ENCODE measurements around the gene MRPL12. TPM values are rescaled to one million over a fixed set of nuclear protein-coding genes. Genes with fewer than 3 reads are reported as not detected.

MRPL12 gene
- total RNA-seq, 1 donor from 2014 or later: 57.7 TPM

DNA sequence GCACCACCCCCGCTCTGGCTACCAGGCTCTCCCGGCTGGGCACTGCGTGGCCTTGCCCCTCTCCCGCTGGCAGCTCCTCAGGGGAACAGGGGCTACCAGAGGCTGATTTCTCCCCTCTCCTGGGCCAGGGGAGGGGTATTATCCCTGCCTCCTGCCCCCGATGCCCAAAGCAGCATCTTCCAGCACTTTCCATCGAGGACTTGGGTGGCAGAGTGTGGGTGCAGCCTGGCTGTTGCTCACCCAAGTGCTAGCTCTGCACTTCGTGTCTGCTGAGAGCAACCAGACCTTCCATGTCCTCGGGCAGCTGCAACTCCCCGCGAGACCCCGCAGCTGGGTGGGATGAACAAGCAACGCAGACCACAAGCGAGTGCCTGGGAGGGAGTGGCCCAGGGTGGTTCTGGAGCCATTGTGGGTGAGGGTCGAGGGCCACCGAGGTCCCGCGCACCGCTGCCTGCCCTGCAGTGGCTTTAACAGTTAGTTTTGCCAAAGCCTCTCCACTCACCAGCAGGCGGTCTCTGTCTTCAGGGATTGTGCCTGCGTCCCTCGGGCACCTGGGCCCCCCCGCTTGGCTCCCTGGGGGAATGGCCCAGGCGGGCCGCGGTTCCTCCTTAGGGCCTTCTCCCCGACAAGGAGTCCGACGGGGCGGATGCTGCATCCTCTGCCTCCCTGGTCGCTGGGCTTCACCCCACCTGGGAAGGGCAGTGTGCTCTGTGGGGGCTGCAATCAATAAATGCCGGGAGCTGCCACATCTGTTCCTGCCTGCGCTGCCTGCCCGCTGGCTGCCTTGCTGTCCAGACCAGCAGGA lies 17.3 kb downstream of the MRPL12 start:
- Mint-ChIP-seq H3K36me3 (ENCODE audit: unreplicated experiment) (no peaks in the 10 kb centered on the region), H3K27ac (ENCODE audit: unreplicated experiment) (peak overlapping the region; percentile 43), H3K4me1 (ENCODE audit: low read depth, unreplicated experiment) (peaks cover 6% of the 10 kb centered on the region), H3K4me3 (ENCODE audit: unreplicated experiment) (peak overlapping the region; percentile 20), H3K9me3 (ENCODE audit: unreplicated experiment) (peaks cover 8% of the 10 kb centered on the region), H3K27me3 (ENCODE audit: unreplicated experiment) (peaks cover 5% of the 10 kb centered on the region)
- no peak for DNase-seq
- TF ChIP-seq, protein P1, sequence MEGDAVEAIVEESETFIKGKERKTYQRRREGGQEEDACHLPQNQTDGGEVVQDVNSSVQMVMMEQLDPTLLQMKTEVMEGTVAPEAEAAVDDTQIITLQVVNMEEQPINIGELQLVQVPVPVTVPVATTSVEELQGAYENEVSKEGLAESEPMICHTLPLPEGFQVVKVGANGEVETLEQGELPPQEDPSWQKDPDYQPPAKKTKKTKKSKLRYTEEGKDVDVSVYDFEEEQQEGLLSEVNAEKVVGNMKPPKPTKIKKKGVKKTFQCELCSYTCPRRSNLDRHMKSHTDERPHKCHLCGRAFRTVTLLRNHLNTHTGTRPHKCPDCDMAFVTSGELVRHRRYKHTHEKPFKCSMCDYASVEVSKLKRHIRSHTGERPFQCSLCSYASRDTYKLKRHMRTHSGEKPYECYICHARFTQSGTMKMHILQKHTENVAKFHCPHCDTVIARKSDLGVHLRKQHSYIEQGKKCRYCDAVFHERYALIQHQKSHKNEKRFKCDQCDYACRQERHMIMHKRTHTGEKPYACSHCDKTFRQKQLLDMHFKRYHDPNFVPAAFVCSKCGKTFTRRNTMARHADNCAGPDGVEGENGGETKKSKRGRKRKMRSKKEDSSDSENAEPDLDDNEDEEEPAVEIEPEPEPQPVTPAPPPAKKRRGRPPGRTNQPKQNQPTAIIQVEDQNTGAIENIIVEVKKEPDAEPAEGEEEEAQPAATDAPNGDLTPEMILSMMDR (IDR thresholded peaks at IDR 0.05; ENCODE audit: partially characterized antibody, unreplicated experiment): no peak

DNA sequence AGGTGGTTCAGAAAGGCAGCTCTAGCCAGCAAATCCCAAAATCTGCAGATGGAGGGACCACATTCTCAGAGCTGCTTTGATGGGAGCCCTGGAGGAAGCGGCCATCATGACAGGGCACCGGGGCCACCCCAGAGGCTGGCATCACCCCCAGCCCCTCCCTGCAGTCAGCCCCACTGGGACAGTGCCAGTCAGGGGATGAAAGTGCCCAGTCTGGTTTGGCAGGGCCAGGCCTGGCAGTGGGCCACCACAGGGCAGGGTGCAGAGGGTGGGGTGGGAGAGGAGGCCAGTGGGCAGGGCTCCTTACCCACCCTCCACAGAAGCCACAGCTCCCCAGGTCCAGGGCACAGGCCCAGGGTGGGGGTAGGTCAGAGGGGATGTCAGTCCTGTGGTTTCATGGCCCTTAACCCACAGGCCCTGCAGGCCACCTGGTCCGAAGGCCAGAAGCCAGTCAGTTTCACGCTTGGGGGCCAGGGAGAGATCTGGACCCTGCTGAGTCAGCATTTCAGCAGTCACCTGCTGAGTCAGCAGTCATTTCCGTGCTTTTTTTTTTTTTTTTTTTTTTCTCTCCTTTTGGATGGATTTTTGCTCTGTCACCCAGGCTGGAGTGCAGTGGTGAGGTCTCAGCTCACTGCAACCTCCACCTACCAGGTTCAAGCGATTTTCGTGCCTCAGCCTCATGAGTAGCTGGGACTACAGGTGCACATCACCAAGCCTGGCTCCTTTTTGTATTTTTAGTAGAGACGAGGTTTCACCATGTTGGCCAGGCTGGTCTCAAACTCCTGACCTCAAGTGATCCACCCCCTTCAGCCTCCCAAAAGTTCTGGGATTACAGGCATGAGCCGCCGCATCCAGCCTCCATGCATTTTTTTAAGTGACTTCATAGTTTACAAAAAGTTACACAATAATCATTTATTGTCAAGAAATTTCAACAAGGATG lies 19.3 kb downstream of the MRPL12 start:
- Mint-ChIP-seq H3K27me3 (ENCODE audit: unreplicated experiment) (peaks cover 7% of the 10 kb centered on the region), H3K27ac (ENCODE audit: unreplicated experiment) (no peak overlapping the region), H3K9me3 (ENCODE audit: unreplicated experiment) (peaks cover 8% of the 10 kb centered on the region), H3K4me3 (ENCODE audit: unreplicated experiment) (peak overlapping the region; percentile 25), H3K4me1 (ENCODE audit: low read depth, unreplicated experiment) (peaks cover 6% of the 10 kb centered on the region), H3K36me3 (ENCODE audit: unreplicated experiment) (no peaks in the 10 kb centered on the region)
- TF ChIP-seq, protein P1 (IDR thresholded peaks at IDR 0.05; ENCODE audit: partially characterized antibody, unreplicated experiment): no peak
- no peak for DNase-seq

DNA sequence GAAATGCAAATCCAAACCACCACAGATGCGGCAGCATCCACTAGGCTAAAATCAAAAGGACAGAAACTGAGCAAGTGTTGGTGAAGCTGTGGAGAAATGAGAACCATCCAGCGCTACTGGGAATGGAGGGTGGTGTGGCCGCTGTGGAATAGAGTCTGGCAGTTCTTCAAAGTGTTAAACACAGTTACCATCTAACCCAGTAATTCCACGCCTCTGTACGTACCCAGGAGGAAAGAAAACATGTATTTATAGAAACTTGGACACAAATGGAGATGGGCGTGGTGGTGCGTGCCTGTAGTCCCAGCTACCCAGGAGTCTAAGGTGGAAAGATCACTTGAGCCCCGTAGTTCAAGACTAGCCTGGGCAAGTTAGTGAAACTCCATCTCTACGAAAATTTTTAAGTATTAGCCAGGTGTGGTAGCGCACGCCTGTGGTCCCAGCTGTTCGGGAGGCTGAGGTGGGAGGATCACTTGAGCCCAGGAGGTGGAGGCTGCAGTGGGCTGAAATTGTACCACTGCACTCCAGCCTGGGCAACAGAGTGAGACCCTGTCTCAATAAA lies 20.6 kb downstream of the MRPL12 start:
- no peaks in the 10 kb centered on the region for H3K36me3 Mint-ChIP-seq (ENCODE audit: unreplicated experiment)
- DNase-seq: no peak
- peaks cover 6% of the 10 kb centered on the region for H3K4me1 Mint-ChIP-seq (ENCODE audit: low read depth, unreplicated experiment)
- TF ChIP-seq, protein P1 (IDR thresholded peaks at IDR 0.05; ENCODE audit: partially characterized antibody, unreplicated experiment): no peak
- peaks cover 6% of the 10 kb centered on the region for H3K9me3 Mint-ChIP-seq (ENCODE audit: unreplicated experiment)
- peaks cover 7% of the 10 kb centered on the region for H3K27me3 Mint-ChIP-seq (ENCODE audit: unreplicated experiment)
- H3K4me3 Mint-ChIP-seq (ENCODE audit: unreplicated experiment): no peak overlapping the region
- no peak overlapping the region for H3K27ac Mint-ChIP-seq (ENCODE audit: unreplicated experiment)

DNA sequence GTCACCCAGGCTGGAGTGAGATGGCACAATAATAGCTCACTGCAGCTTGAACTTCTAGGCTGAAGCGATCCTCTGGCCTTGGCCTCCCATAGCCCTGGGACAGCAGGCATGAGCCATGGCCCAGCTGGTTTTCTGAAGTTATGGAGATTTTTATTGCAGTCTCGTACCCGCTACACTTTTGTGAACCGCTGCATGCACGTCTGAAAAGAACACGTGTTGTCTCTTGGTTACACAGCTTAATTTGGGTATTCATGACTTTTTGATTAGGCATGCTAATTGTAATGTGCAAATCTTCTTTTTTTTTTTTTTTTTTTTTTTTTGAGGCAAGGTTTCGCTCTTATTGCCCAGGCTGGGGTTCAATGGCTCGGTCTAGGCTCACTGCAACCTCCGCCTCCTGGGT lies 22.3 kb downstream of the MRPL12 start:
- H3K27me3 Mint-ChIP-seq (ENCODE audit: unreplicated experiment): peaks cover 7% of the 10 kb centered on the region
- peaks cover 6% of the 10 kb centered on the region for H3K9me3 Mint-ChIP-seq (ENCODE audit: unreplicated experiment)
- no peak for DNase-seq
- H3K36me3 Mint-ChIP-seq (ENCODE audit: unreplicated experiment): no peaks in the 10 kb centered on the region
- no peak overlapping the region for H3K27ac Mint-ChIP-seq (ENCODE audit: unreplicated experiment)
- peaks cover 5% of the 10 kb centered on the region for H3K4me1 Mint-ChIP-seq (ENCODE audit: low read depth, unreplicated experiment)
- TF ChIP-seq, protein P1 (IDR thresholded peaks at IDR 0.05; ENCODE audit: partially characterized antibody, unreplicated experiment): no peak
- H3K4me3 Mint-ChIP-seq (ENCODE audit: unreplicated experiment): no peak overlapping the region
